ENCODE data around the gene MRAS. TPM values are rescaled to one million over a fixed set of nuclear protein-coding genes. Genes with fewer than 3 reads are reported as not detected.
A peak's percentile ranks its signal among the peaks of the same experiment; 100 is the strongest.

MRAS gene
- total and polyA plus RNA-seq, 2 of the 4 experiments (the other 2 are of a cell fraction), result 59.3 to 60.6 TPM

GRCh38 chr3:138389841-138390581 lies 41.6 kb downstream of the MRAS start:
- Histone ChIP-seq H2AK5ac (ENCODE audit: low read depth, low read length) (peak overlapping the region; percentile 31; the same call in 1 of the 2 replicates), H3K14ac (replicated peaks; ENCODE audit: low read depth, low read length) (no peak overlapping the region), H4K20me1 (ENCODE audit: insufficient read depth, low read length) (no peaks in the 10 kb centered on the region), H2BK20ac (ENCODE audit: low read depth, low read length) (peak overlapping the region; percentile 86), H3K9me3 (ENCODE audit: control insufficient read depth, insufficient read depth, low read length) (no peaks in the 10 kb centered on the region), H3K4me2 (ENCODE audit: low read depth, low read length) (peak overlapping the region; percentile 44; the same call in 1 of the 2 replicates), H3K27ac (ENCODE audit: insufficient read depth, low read length) (peak overlapping the region; percentile 18), H3K18ac (ENCODE audit: low read depth, low read length) (peak overlapping the region; percentile 0; the same call in 1 of the 2 replicates), H3K79me1 (ENCODE audit: low read depth in 1 of 2, low read length in 2 of 2) (peaks cover 7 to 38% of the 10 kb centered on the region in 2 experiments; a peak in 3 of 4 replicates), H3K36me3 (ENCODE audit: control insufficient read depth, insufficient read depth, low read length) (no peaks in the 10 kb centered on the region), H3K4me1 (ENCODE audit: control insufficient read depth, insufficient read depth, low read length) (peaks cover 12% of the 10 kb centered on the region), H4K91ac (ENCODE audit: insufficient read depth, low read depth, low read length) (peak overlapping the region; percentile 61), H3K9ac (ENCODE audit: low read depth, low read length) (no peak overlapping the region), H2BK5ac (ENCODE audit: low read depth, low read length, poor library complexity, severe bottlenecking) (peak overlapping the region; percentile 49), H4K8ac (ENCODE audit: low read depth in 2 of 2, low read length in 2 of 2) (peak overlapping the region; percentile 2 to 88), H3K4me3 (ENCODE audit: insufficient read depth, low read depth, low read length) (no peak overlapping the region), H2BK120ac (ENCODE audit: low read depth, low read length) (peak overlapping the region; percentile 44), H3K4ac (ENCODE audit: low read depth, low read length) (peak overlapping the region; percentile 43), H3K56ac (ENCODE audit: extremely low read depth, insufficient read depth, low read length) (no peak overlapping the region), H2BK15ac (ENCODE audit: low read depth, low read length) (peak overlapping the region; percentile 0; the same call in 2 of the 3 replicates), H3K27me3 (ENCODE audit: control insufficient read depth, insufficient read depth, low read length) (no peaks in the 10 kb centered on the region), H4K5ac (ENCODE audit: low read depth, low read length) (no peak overlapping the region), H2AFZ (replicated peaks; ENCODE audit: low read length, poor library complexity) (peak overlapping the region; percentile 28), H3K9me1 (ENCODE audit: insufficient read depth, low read length) (peaks cover 8% of the 10 kb centered on the region), H2AK9ac (replicated peaks; ENCODE audit: low read depth, low read length, poor library complexity) (peak overlapping the region; percentile 53), H3K23ac (ENCODE audit: low read depth, low read length) (peak overlapping the region; percentile 56)
- intact Hi-C loops (cut with micrococcal nuclease) (loop anchor here (5.0 kb wide), 1 partner anchor 43 kb away; the partner anchor contains the start of gene MRAS), dilution Hi-C loops (cut with HindIII; ENCODE audit: low sequenced_read_pairs, unreplicated experiment) (no loop called here), in situ Hi-C loops (cut with MboI; ENCODE audit: low sequenced_read_pairs) (no loop called here)
- BruUV-seq (replicated peaks), result no TSS peak
- CTCF ChIA-PET, result interaction anchor here (1.1 kb wide), 1 partner anchor 23 kb away, joined by 3 read pairs; no protein-coding TSS in a partner anchor
- DNase-seq (peak; percentile 94), ATAC-seq (ENCODE audit: low read depth) (peak; percentile 86)
- WGBS, 2 experiments (ENCODE audit: extremely low coverage in 2 of 2, insufficient read length in 1 of 2), result 0% methylated on average over 1 of the region's 9 CpGs; no CpG with 5 or more reads in 1 of the 2 experiments
- POLR2A ChIA-PET (ENCODE audit: unreplicated experiment), result no interaction called here
- TF ChIP-seq MAZ (IDR thresholded peaks at IDR 0.05; ENCODE audit: borderline replicate concordance, low read depth, low read length) (0 out of 2 replicates have a peak, but pooled peaks have one; percentile 20), RCOR1 (IDR thresholded peaks at IDR 0.05; ENCODE audit: insufficient replicate concordance, low read length) (peak; percentile 51), MAFK (IDR thresholded peaks at IDR 0.05; ENCODE audit: low read depth, low read length) (no peak), CEBPB (IDR thresholded peaks at IDR 0.05; ENCODE audit: low read depth, low read length) (peak; percentile 70), MXI1 (IDR thresholded peaks at IDR 0.05; ENCODE audit: borderline replicate concordance, low read depth, low read length) (no peak), FOS (IDR thresholded peaks at IDR 0.05; ENCODE audit: low read depth, low read length) (peak; percentile 85), CHD1 (IDR thresholded peaks at IDR 0.05; ENCODE audit: low read depth, low read length) (no peak), ELK1 (IDR thresholded peaks at IDR 0.05; ENCODE audit: borderline replicate concordance, low read depth, low read length) (no peak), NFE2L2 (IDR thresholded peaks at IDR 0.05; ENCODE audit: low read depth, low read length) (peak; percentile 36; the same call in 1 of the 2 replicates), POLR2A (IDR thresholded peaks at IDR 0.05; ENCODE audit: low read depth, low read length) (no peak), USF2 (IDR thresholded peaks at IDR 0.05; ENCODE audit: low read depth, low read length) (no peak), RFX5 (IDR thresholded peaks at IDR 0.05; ENCODE audit: low read depth, low read length) (no peak), RAD21 (IDR thresholded peaks at IDR 0.05; ENCODE audit: low read length) (no peak)
- TF ChIP-seq, protein P1, sequence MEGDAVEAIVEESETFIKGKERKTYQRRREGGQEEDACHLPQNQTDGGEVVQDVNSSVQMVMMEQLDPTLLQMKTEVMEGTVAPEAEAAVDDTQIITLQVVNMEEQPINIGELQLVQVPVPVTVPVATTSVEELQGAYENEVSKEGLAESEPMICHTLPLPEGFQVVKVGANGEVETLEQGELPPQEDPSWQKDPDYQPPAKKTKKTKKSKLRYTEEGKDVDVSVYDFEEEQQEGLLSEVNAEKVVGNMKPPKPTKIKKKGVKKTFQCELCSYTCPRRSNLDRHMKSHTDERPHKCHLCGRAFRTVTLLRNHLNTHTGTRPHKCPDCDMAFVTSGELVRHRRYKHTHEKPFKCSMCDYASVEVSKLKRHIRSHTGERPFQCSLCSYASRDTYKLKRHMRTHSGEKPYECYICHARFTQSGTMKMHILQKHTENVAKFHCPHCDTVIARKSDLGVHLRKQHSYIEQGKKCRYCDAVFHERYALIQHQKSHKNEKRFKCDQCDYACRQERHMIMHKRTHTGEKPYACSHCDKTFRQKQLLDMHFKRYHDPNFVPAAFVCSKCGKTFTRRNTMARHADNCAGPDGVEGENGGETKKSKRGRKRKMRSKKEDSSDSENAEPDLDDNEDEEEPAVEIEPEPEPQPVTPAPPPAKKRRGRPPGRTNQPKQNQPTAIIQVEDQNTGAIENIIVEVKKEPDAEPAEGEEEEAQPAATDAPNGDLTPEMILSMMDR (conservative IDR thresholded peaks at IDR 0.05; ENCODE audit: low read depth, low read length), result no peak
